G401 (cell line): Measurements from ENCODE around the gene KANK4. TPM values are rescaled to one million over a fixed set of nuclear protein-coding genes. Genes with fewer than 3 reads are reported as not detected.
"Not testable (repeated sequence)": the region's sequence is repeated elsewhere in the genome, so short reads cannot be mapped to it uniquely, and the experiment has no call there.

Experiments used
- DNase-seq: peaks from one replicate; pipeline ENCODE4 v3.0.0-alpha.2; 2015; ENCODE audit warnings: low spot score
- in situ Hi-C: cut with HindIII; loops from 2 replicates; pipeline ENCODE4 v1.10.0; 2016; ENCODE audit warnings: low sequenced_read_pairs, mixed read lengths
- total RNA-seq: library from RNA; depleted of rRNA; stranded (reverse); fragments of >200 nt; shearing (Covaris generic); gene quantifications from 2 replicates; pipeline ENCODE4 v1.2.3, GENCODE V29; 2014

Gene KANK4
- total RNA-seq, 1 experiment from 2014 or later, result not detected

GRCh38 chr1:62247391-62248168, 71.7 kb downstream of the KANK4 start:
- peak; percentile 16 for DNase-seq
- in situ Hi-C loops, result no loop called here

- no peak for DNase-seq
- in situ Hi-C loops, result no loop called here
Measured at GRCh38 chr1:62245201-62245600, 74.0 kb downstream of the KANK4 start.

- in situ Hi-C loops, DNase-seq: not testable (repeated sequence)
Measured at GRCh38 chr1:62244380-62244779, 74.9 kb downstream of the KANK4 start.

GRCh38 chr1:62241371-62242131, 77.7 kb downstream of the KANK4 start:
- in situ Hi-C loops, result no loop called here
- DNase-seq, result no peak

GRCh38 chr1:62240651-62241370, 78.4 kb downstream of the KANK4 start:
- DNase-seq, result no peak
- in situ Hi-C loops, result no loop called here

- in situ Hi-C loops, DNase-seq: not testable (repeated sequence)
Measured at GRCh38 chr1:62239652-62240403, 79.4 kb downstream of the KANK4 start.

GRCh38 chr1:62238507-62238906, 80.7 kb downstream of the KANK4 start:
- no peak for DNase-seq
- in situ Hi-C loops, result no loop called here

GRCh38 chr1:62237950-62238374, 81.3 kb downstream of the KANK4 start:
- in situ Hi-C loops, result no loop called here
- no peak for DNase-seq

- DNase-seq, result no peak
- in situ Hi-C loops, result no loop called here
Measured at GRCh38 chr1:62237361-62237760, 81.9 kb downstream of the KANK4 start.

- in situ Hi-C loops, result no loop called here
Measured at GRCh38 chr1:62235576-62235975, 83.7 kb downstream of the KANK4 start.

GRCh38 chr1:62234688-62235087, 84.5 kb downstream of the KANK4 start:
- no peak for DNase-seq
- in situ Hi-C loops, result no loop called here

More at GRCh38 chr1:62235576-62235975, 83.7 kb downstream of the KANK4 start:
- DNase-seq, result no peak

GRCh38 chr1:62233926-62234450, 85.2 kb downstream of the KANK4 start:
- DNase-seq, result no peak
- in situ Hi-C loops, result no loop called here

GRCh38 chr1:62232871-62233278, 86.4 kb downstream of the KANK4 start:
- in situ Hi-C loops, result no loop called here
- DNase-seq, result no peak

- in situ Hi-C loops, result no loop called here
- no peak for DNase-seq
Measured at GRCh38 chr1:62230718-62231117, 88.5 kb downstream of the KANK4 start.

GRCh38 chr1:62229932-62230331, 89.3 kb downstream of the KANK4 start:
- in situ Hi-C loops, result no loop called here

GRCh38 chr1:62229468-62229867, 89.8 kb downstream of the KANK4 start:
- in situ Hi-C loops, result no loop called here
- DNase-seq, result no peak

More at GRCh38 chr1:62229932-62230331, 89.3 kb downstream of the KANK4 start:
- DNase-seq, result no peak

GRCh38 chr1:62228883-62229187, 90.4 kb downstream of the KANK4 start:
- in situ Hi-C loops, result no loop called here
- peak; percentile 20 for DNase-seq

- in situ Hi-C loops, result no loop called here
- DNase-seq, result no peak
Measured at GRCh38 chr1:62228136-62228882, 90.9 kb downstream of the KANK4 start.
